ENCODE measurements around the gene DTYMK. TPM values are rescaled to one million over a fixed set of nuclear protein-coding genes. Genes with fewer than 3 reads are reported as not detected.

The DTYMK gene
- total RNA-seq, 6 experiments from 2014 or later: 9.9 to 21.5 (median 10.4) TPM

DNA sequence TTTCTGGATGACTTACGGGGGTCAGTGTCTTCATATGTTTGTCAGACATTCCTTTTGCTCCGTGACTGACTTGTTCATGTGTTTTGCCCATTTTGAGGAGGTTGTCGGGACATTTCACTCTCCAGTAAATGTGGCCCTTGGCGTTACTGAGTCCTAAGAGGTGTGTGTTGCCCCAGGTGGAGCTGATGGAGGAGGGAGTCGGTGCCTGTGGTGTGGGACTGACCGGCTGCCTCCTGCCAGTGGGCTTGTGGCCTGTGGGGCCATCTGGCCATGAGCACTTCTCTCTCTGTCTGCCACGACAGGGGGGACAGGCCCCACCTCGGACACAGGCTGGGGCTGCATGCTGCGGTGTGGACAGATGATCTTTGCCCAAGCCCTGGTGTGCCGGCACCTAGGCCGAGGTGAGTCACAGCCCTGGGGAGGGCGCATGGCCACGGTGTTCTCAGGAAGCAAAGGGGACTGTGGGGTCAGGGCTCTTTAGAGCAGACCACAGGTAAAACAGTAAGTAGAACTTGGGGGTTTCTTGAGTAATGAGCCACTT lies 33.3 kb downstream of the DTYMK start:
- peaks cover 0 to 8% (median 0%) of the 10 kb centered on the region in 4 donors for H3K4me1 ChIP-seq
- DNase-seq (no peak), ATAC-seq (peak in 1 of 4 donors; percentile 63)
- WGBS (ENCODE audit: insufficient coverage, low coverage, low lambda C conversion rate, missing lambda C conversion rate): 81% methylated on average over 6 of the region's 13 CpGs
- intact Hi-C loops (cut with DNase I): no loop called here
- no peak overlapping the region for H3K4me3 ChIP-seq
- peaks cover 0 to 30% (median 9%) of the 10 kb centered on the region in 4 donors for H3K36me3 ChIP-seq
- no peak overlapping the region for H3K27ac ChIP-seq
- no peaks in the 10 kb centered on the region for H3K9me3 ChIP-seq
- TF ChIP-seq, protein P1, sequence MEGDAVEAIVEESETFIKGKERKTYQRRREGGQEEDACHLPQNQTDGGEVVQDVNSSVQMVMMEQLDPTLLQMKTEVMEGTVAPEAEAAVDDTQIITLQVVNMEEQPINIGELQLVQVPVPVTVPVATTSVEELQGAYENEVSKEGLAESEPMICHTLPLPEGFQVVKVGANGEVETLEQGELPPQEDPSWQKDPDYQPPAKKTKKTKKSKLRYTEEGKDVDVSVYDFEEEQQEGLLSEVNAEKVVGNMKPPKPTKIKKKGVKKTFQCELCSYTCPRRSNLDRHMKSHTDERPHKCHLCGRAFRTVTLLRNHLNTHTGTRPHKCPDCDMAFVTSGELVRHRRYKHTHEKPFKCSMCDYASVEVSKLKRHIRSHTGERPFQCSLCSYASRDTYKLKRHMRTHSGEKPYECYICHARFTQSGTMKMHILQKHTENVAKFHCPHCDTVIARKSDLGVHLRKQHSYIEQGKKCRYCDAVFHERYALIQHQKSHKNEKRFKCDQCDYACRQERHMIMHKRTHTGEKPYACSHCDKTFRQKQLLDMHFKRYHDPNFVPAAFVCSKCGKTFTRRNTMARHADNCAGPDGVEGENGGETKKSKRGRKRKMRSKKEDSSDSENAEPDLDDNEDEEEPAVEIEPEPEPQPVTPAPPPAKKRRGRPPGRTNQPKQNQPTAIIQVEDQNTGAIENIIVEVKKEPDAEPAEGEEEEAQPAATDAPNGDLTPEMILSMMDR (IDR thresholded peaks at IDR 0.05): no peak
- TF ChIP-seq POLR2A (IDR thresholded peaks at IDR 0.05): no peak
- H3K27me3 ChIP-seq: no peaks in the 10 kb centered on the region

DNA sequence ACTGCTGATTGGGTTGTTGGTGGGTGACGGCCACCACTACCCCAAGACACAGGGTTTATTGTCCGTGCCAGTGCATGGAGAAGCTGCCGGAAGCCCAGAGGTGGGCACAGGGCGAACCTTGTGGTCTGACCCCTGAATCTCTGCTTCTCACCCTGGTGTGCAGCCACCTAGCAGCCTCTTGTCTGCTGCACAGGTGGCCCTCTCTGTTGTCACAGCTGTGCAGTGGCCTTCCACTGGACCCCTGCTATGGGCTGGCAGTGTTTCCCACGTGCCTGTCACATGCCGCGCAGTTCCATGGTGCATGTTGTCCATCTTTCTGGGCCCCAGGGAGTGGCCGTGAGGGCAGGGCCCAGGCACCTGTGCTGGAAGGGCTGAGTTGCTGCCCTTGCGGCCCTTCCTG lies 33.9 kb downstream of the DTYMK start:
- intact Hi-C loops (cut with DNase I): no loop called here
- Histone ChIP-seq H3K27ac (no peak overlapping the region), H3K4me1 (peaks cover 0 to 8% (median 0%) of the 10 kb centered on the region in 4 donors), H3K36me3 (peaks cover 0 to 30% (median 9%) of the 10 kb centered on the region in 4 donors), H3K4me3 (no peak overlapping the region), H3K27me3 (no peaks in the 10 kb centered on the region), H3K9me3 (no peaks in the 10 kb centered on the region)
- TF ChIP-seq, protein P1 (IDR thresholded peaks at IDR 0.05): no peak
- no peak for TF ChIP-seq POLR2A (IDR thresholded peaks at IDR 0.05)
- ATAC-seq (no peak), DNase-seq (no peak)
- WGBS (ENCODE audit: insufficient coverage, low coverage, low lambda C conversion rate, missing lambda C conversion rate): 100% methylated on average over 1 of the region's 9 CpGs

DNA sequence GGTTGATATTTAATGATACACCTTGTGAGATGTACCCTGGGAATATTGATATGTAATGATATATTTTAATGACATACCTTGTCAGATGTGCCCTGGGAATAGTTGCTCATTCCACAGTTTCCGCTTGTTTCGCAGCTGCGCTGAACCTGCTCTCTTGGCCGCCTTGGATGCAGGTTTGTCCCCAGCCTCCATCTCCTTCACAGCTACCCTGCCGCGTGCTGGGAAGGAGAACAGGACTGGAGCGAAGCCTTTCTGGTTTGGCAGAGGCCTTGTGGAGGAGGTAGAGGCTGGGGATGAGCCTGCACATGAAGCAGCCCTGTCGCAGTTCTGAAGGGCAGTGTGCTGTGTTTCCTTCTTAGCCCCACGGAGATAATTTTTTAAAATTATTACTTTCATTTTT lies 34.5 kb downstream of the DTYMK start:
- no peak overlapping the region for H3K4me3 ChIP-seq
- TF ChIP-seq, protein P1 (IDR thresholded peaks at IDR 0.05): no peak
- no peak for TF ChIP-seq POLR2A (IDR thresholded peaks at IDR 0.05)
- H3K27me3 ChIP-seq: no peaks in the 10 kb centered on the region
- H3K9me3 ChIP-seq: no peaks in the 10 kb centered on the region
- intact Hi-C loops (cut with DNase I): no loop called here
- H3K27ac ChIP-seq: no peak overlapping the region
- H3K4me1 ChIP-seq: peaks cover 0 to 8% (median 0%) of the 10 kb centered on the region in 4 donors
- DNase-seq (no peak), ATAC-seq (no peak)
- WGBS (ENCODE audit: insufficient coverage, low coverage, low lambda C conversion rate, missing lambda C conversion rate): 98% methylated on average over 9 of the region's 9 CpGs
- peaks cover 0 to 30% (median 9%) of the 10 kb centered on the region in 4 donors for H3K36me3 ChIP-seq

DNA sequence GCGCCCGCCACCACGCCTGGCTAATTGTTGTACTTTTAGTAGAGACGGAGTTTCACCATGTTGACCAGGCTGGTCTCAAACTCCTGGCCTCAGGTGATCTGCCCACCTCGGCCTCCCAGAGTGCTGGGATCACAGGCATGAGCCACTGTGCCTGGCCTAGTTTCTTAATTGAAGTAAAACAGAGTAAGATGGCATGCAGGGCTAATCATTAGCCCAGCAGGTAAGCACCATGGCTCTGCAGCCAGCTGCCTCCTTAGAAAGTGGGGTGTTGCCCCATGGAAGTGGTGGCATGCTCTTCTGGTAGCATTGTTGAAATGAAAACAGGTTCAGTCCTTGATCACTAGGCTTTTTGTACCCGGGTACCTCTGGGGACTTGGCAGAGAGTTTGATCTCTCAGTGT lies 36.7 kb downstream of the DTYMK start:
- DNase-seq: no peak
- Histone ChIP-seq H3K9me3 (no peaks in the 10 kb centered on the region), H3K4me1 (peaks cover 0 to 8% (median 0%) of the 10 kb centered on the region in 4 donors), H3K27me3 (no peaks in the 10 kb centered on the region), H3K36me3 (peaks cover 0 to 25% (median 3%) of the 10 kb centered on the region in 4 donors), H3K27ac (no peak overlapping the region), H3K4me3 (no peak overlapping the region)
- ATAC-seq: no peak
- 92% methylated on average over 4 of the region's 6 CpGs for WGBS (ENCODE audit: insufficient coverage, low coverage, low lambda C conversion rate, missing lambda C conversion rate)
- intact Hi-C loops (cut with DNase I): no loop called here
- TF ChIP-seq POLR2A (IDR thresholded peaks at IDR 0.05): no peak

DNA sequence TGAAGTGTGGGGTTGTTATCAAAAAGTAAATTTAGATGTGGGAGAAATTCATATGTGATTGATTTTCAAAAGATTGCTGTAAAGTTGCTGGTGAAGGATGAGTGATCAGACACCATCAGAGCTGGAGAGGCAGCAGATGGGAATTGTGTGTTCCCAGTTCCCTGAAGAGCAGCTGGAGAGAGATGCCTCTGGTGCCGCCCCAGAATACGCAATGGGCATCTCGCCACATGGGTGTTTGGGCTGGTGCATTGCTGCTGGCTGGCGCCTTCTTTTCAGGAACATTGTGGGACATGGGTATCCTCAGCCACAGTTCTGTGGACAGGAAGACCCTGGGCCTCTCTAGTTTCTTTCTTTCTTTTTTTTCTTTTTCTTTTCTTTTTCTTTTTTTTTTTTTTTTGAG lies 37.2 kb downstream of the DTYMK start:
- H3K27me3 ChIP-seq: no peaks in the 10 kb centered on the region
- no peak overlapping the region for H3K4me3 ChIP-seq
- intact Hi-C loops (cut with DNase I): no loop called here
- ATAC-seq: peak in 3 of 4 donors; percentile 22 to 45 (median 44)
- peaks cover 0 to 19% (median 0%) of the 10 kb centered on the region in 4 donors for H3K36me3 ChIP-seq
- no peak overlapping the region for H3K27ac ChIP-seq
- TF ChIP-seq, protein P1 (IDR thresholded peaks at IDR 0.05): no peak
- no peak for TF ChIP-seq POLR2A (IDR thresholded peaks at IDR 0.05)
- no peaks in the 10 kb centered on the region for H3K9me3 ChIP-seq
- 57% methylated on average over 1 of the region's 4 CpGs for WGBS (ENCODE audit: insufficient coverage, low coverage, low lambda C conversion rate, missing lambda C conversion rate)
- peaks cover 0 to 8% (median 0%) of the 10 kb centered on the region in 4 donors for H3K4me1 ChIP-seq
- no peak for DNase-seq
